ENCODE measurements around the gene NFAM1.

Gene NFAM1

GRCh38 chr22:42432818-42433217 lies 615 bp upstream of the NFAM1 start:
- Histone ChIP-seq H3K27ac (no peak overlapping the region), H3K9ac (no peak overlapping the region), H3K4me1 (no peaks in the 10 kb centered on the region), H3K79me2 (no peaks in the 10 kb centered on the region), H3K27me3 (ENCODE audit: control insufficient read depth, insufficient read depth, low read length) (no peaks in the 10 kb centered on the region), H2AFZ (no peak overlapping the region), H3K36me3 (ENCODE audit: control insufficient read depth, insufficient read depth, low read length) (no peaks in the 10 kb centered on the region), H3K4me3 (ENCODE audit: low read depth, low read length) (no peak overlapping the region), H3K4me2 (ENCODE audit: low read length) (no peak overlapping the region), H3K9me3 (ENCODE audit: control insufficient read depth, low read length) (no peaks in the 10 kb centered on the region)
- no peak for TF ChIP-seq CTCF (IDR thresholded peaks at IDR 0.05)

- Histone ChIP-seq H3K79me2 (no peaks in the 10 kb centered on the region), H2AFZ (no peak overlapping the region), H3K36me3 (ENCODE audit: control insufficient read depth, insufficient read depth, low read length) (no peaks in the 10 kb centered on the region), H3K9ac (no peak overlapping the region), H3K4me1 (no peaks in the 10 kb centered on the region), H3K4me2 (ENCODE audit: low read length) (no peak overlapping the region), H3K27me3 (ENCODE audit: control insufficient read depth, insufficient read depth, low read length) (no peaks in the 10 kb centered on the region), H3K4me3 (ENCODE audit: low read depth, low read length) (no peak overlapping the region), H3K27ac (no peak overlapping the region), H3K9me3 (ENCODE audit: control insufficient read depth, low read length) (no peaks in the 10 kb centered on the region)
- no peak for TF ChIP-seq CTCF (IDR thresholded peaks at IDR 0.05)
Observed at GRCh38 chr22:42431401-42432019, 693 bp downstream of the NFAM1 start.

GRCh38 chr22:42430528-42431125 lies 1.6 kb downstream of the NFAM1 start:
- Histone ChIP-seq H3K27ac (no peak overlapping the region), H3K79me2 (no peaks in the 10 kb centered on the region), H3K9me3 (ENCODE audit: control insufficient read depth, low read length) (no peaks in the 10 kb centered on the region)

GRCh38 chr22:42428760-42429159 lies 3.4 kb downstream of the NFAM1 start:
- no peak overlapping the region for H3K4me3 ChIP-seq (ENCODE audit: low read depth, low read length)
- no peaks in the 10 kb centered on the region for H3K36me3 ChIP-seq (ENCODE audit: control insufficient read depth, insufficient read depth, low read length)
- no peak overlapping the region for H3K27ac ChIP-seq
- H3K4me1 ChIP-seq = no peaks in the 10 kb centered on the region
- no peak overlapping the region for H3K9ac ChIP-seq
- TF ChIP-seq CTCF (IDR thresholded peaks at IDR 0.05) = no peak
- no peak overlapping the region for H3K4me2 ChIP-seq (ENCODE audit: low read length)
- no peaks in the 10 kb centered on the region for H3K79me2 ChIP-seq
- no peaks in the 10 kb centered on the region for H3K9me3 ChIP-seq (ENCODE audit: control insufficient read depth, low read length)
- no peak overlapping the region for H2AFZ ChIP-seq
- no peaks in the 10 kb centered on the region for H3K27me3 ChIP-seq (ENCODE audit: control insufficient read depth, insufficient read depth, low read length)

More at GRCh38 chr22:42430528-42431125, 1.6 kb downstream of the NFAM1 start:
- Histone ChIP-seq H3K27me3 (ENCODE audit: control insufficient read depth, insufficient read depth, low read length) (no peaks in the 10 kb centered on the region), H3K4me2 (ENCODE audit: low read length) (no peak overlapping the region), H3K4me3 (ENCODE audit: low read depth, low read length) (no peak overlapping the region), H2AFZ (no peak overlapping the region), H3K4me1 (no peaks in the 10 kb centered on the region), H3K9ac (no peak overlapping the region), H3K36me3 (ENCODE audit: control insufficient read depth, insufficient read depth, low read length) (no peaks in the 10 kb centered on the region)
- no peak for TF ChIP-seq CTCF (IDR thresholded peaks at IDR 0.05)

- Histone ChIP-seq H3K9me3 (ENCODE audit: control insufficient read depth, low read length) (no peaks in the 10 kb centered on the region), H3K4me1 (no peaks in the 10 kb centered on the region), H3K79me2 (no peaks in the 10 kb centered on the region), H3K27ac (no peak overlapping the region), H3K4me3 (ENCODE audit: low read depth, low read length) (no peak overlapping the region), H3K4me2 (ENCODE audit: low read length) (no peak overlapping the region), H2AFZ (no peak overlapping the region), H3K36me3 (ENCODE audit: control insufficient read depth, insufficient read depth, low read length) (no peaks in the 10 kb centered on the region), H3K9ac (no peak overlapping the region), H3K27me3 (ENCODE audit: control insufficient read depth, insufficient read depth, low read length) (no peaks in the 10 kb centered on the region)
- TF ChIP-seq CTCF (IDR thresholded peaks at IDR 0.05) = no peak
Observed at GRCh38 chr22:42428025-42428424, 4.2 kb downstream of the NFAM1 start.
